HS-5 (cell line): ENCODE data around the gene PRPS2.

Experiments
- DNase-seq: peaks from one replicate; pipeline ENCODE4 v3.0.0-alpha.2; 2012; ENCODE audit warnings: low read depth

The PRPS2 gene

GRCh38 chrX:12791257-12792228 is at the start of gene PRPS2:
Gene PRPS2 (plus strand): TSS chrX:12791412. CDS start chrX:12791498, 86 bp downstream.
- no peak for DNase-seq

GRCh38 chrX:12741416-12741815 is 49.8 kb upstream of the PRPS2 start:
- DNase-seq: no peak

DNA sequence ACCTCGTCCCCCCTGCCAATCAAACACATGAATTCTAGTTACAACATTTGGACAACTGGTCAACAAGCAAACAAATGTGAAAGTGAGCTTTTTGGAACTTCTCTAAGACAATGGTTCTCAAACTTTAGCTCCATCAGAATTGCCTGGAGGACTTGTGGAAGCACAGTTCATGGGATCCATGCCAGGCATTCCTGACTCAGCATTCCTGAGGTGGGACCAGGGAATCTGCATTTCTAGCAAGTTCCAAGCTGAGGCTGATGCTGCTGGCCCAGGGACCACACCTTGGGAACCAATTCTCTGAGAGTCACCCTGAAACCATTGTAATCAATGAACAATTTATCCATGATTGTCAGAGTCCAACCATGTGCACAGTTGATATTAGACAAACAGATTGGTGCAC is 43.8 kb upstream of the PRPS2 start:
- DNase-seq: no peak

DNA sequence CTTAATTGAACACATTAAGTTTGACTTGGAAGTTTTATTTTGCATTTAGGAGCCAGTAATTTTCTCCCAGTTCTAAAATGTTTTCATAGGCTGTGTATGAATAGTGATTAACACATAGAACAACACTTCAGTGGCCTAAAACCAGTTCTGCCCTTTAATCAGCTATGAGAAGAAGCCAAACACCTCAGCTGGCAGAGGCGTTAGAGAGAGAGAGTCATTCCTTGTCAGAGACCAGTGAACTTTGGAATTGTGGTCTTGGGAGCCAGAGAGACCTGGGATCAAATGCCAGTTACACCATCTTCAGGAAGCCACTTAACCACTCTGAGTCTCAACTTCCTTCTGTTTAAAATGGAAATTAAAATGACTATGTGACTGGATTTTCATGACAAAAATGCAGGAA is 39.3 kb upstream of the PRPS2 start:
- no peak for DNase-seq

DNA sequence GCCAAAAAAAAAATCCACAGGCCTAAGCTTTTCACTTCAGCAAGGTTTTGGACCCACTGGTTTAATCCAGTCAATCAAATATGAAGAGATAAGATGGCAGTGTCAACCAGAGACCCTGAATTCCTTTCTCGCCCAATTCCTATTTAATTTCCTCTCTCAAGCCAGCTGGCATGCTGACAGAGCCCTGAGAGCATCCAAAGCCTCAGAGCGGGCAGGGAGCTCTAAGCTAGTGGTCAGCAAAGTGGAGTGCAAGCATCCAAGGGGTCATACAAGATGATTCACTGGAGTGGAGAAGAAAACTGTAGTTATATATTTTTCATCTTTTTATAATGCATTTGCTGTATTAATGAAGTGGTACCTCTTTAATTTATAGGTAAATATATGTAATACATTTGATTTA is 37.8 kb upstream of the PRPS2 start:
- DNase-seq: no peak

- DNase-seq: no peak
These were observed 32.9 kb upstream of the PRPS2 start for GRCh38 chrX:12758291-12758690.

GRCh38 chrX:12767856-12768255 is 23.4 kb upstream of the PRPS2 start:
- no peak for DNase-seq

- DNase-seq: no peak
These were observed 22.7 kb upstream of the PRPS2 start for GRCh38 chrX:12768491-12768890.

DNA sequence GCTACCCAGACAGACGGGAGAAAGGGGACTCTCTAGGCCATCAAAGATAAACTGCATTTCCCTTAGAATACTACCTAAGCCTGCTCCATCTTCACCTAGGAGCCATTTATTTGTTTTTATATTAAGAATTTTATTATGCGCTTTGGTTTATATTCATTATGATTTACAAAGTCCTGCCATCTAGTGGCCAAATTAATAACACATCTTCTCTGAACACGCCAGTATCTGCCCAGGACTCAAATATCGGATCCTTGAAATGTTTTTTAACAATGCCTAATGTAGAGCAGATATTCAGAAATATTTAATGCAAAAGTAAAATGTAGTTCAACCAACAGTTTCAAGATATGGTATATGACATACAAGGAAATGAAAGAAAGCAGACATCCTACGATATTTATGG is 20.8 kb upstream of the PRPS2 start:
- no peak for DNase-seq

DNA sequence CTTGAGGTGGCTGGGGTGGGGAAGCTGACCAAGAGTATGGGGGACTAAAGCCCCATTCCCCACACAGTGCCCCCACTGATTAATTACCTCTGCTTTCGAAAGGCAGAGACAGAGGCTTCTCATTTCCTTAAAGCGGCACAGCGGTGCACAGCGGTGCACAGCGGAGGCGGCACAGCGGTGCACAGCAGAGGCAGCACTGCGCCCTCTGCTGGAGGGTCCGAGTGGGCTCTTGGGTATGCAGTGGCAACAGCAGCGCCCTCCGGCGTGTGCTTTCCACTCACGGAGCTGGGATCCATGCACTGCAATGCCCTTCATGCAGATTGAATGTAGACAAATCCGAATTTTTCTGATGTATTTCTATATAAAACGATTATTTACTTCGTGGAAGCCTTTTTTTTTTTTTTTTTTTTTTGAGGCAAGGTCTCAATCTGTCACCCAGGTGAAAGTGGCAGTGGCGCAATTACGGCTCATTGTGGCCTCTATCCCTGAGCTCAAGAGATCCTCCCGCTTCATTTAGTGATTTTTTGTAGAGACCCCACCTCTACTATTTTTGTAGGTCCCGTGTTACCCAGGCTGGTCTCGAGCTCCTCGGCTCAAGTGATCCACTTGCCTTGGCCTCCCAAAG is 19.7 kb upstream of the PRPS2 start:
- no peak for DNase-seq

DNA sequence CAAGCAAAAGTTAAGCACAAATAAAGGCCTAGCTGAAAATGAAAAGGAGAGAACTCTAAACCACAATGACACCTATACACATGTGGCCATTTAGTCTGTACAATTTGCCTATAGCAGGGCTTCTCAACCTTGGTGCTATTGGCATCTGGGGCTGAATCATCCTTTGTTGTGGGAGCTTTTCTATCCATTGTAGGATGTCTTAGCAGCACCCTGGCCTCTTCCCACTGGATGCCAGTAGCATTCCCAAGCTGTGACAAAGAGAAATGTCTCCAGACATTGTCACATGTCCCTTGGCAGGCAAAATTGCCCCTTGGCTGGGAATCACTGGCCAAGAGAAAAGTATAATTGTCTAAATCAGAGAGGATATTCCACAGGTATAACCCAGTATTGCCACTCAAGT is 13.5 kb upstream of the PRPS2 start:
- DNase-seq: no peak

GRCh38 chrX:12779534-12779933 is 11.7 kb upstream of the PRPS2 start:
- DNase-seq: no peak

DNA sequence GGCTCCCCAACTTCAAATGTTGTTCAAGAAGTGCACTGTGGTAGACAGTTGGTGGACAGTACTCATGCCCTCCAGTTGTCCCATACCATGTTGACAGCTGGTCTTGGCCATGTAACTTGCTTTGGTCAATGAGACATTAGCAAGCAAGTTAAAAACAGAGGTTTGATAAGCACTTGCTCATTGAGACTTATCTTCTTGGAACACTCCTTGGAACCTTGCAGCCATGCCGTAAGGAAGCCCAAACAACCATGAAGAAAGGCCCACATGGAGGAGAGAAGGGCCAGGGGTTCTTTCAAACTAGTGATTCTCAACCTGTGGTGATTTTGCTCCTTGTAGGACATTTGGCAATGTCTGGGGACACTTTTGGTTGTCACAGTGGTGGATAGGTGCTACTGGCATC is 2.6 kb upstream of the PRPS2 start:
- no peak for DNase-seq

GRCh38 chrX:12789976-12790375 is 1.2 kb upstream of the PRPS2 start:
- no peak for DNase-seq

- no peak for DNase-seq
These were observed 341 bp upstream of the PRPS2 start for GRCh38 chrX:12790885-12791256.

- no peak for DNase-seq
These were observed 1.5 kb downstream of the PRPS2 start for GRCh38 chrX:12792711-12793110.

GRCh38 chrX:12794654-12795053 is 3.4 kb downstream of the PRPS2 start:
- DNase-seq: no peak

GRCh38 chrX:12798601-12799000 is 7.4 kb downstream of the PRPS2 start:
- DNase-seq: no peak

DNA sequence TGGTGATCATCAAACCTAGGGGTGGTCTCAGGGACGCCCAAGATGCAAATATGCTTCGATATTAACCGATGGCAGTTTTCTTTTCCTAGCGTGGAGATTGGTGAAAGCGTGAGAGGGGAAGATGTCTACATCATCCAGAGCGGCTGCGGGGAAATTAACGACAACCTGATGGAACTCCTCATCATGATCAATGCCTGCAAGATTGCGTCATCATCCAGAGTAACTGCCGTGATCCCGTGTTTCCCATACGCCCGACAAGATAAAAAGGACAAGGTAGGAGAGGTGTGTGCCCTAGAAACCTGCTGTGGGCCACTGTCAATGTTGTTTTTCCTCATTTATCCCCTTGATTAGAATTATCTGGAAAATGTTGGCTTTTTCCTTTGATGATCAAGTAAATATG is 7.9 kb downstream of the PRPS2 start:
- no peak for DNase-seq

- DNase-seq: no peak
These were observed 11.5 kb downstream of the PRPS2 start for GRCh38 chrX:12802741-12803140.

DNA sequence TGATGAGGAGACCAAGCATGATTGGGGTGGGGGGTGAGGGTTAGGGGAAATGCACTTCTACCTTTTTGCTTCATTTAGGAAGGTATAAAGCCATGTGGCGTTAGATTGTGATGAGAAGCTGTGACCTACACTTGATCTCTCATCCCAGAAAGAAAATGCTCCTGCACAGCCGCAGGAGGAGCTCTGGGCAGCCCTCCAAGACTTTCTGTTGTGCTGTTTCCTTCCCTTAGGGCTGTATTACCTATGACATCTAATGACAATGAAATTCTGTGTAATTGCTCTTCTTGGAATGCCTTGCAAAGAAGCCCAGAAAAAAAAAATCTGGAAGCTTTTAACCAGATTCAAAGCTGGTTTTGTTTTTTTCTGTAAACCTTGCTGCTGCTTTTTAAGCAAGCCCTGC is 13.4 kb downstream of the PRPS2 start:
- no peak for DNase-seq

DNA sequence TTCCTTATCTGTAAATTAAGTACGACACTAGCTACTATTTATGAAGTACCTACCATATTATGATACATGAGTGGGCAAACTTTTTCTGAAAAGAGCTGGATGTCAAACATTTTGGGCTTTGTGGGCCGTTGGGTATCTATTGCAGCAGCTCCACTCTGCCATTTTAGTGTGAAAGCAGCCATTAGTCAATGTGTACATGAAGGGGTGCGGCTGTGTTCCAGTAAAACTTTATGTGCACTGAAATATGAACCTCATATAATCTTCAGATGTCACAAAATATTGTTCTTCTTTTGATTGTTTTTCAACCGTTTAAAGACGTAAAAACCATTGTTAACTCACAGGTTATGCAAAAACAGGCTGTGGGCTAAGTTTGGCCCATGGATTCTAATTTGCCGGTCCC is 14.1 kb downstream of the PRPS2 start:
- DNase-seq: no peak

GRCh38 chrX:12811658-12812057 is 20.4 kb downstream of the PRPS2 start:
- no peak for DNase-seq

DNA sequence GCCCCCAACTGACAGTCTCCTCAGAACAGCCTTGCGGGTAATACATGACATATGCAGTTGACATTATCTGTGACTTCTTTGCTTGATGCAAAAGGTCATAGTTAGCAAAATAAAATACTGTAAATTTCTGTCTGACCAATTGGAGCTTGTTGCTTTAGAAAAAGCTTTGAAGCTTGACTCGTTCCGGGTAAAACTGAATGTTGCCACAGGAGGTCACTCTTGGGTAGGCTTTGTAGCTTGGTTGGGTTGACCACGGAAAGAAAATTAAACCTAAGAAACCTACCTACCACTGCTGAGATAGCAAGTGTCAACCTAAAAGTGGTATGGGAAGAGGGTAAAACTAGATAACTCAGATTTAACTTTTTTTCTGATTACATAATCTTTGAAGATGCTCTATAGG is 23.2 kb downstream of the PRPS2 start:
- DNase-seq: no peak
